Measurements from ENCODE around the gene GNG10.

- TF ChIP-seq CTCF (IDR thresholded peaks at IDR 0.05) (no peak), POLR2A (IDR thresholded peaks at IDR 0.05) (no peak)
Measured at GRCh38 chr9:111632695-111633388, 28.6 kb upstream of the GNG10 start.
